ENCODE results near the gene SLC9A1. TPM values are rescaled to one million over a fixed set of nuclear protein-coding genes. Genes with fewer than 3 reads are reported as not detected.

Gene SLC9A1
- total RNA-seq, 1 donor from 2014 or later = 27.9 TPM

- intact Hi-C loops (cut with micrococcal nuclease) = no loop called here
- H3K4me3 Mint-ChIP-seq = no peak overlapping the region
- no peak overlapping the region for H3K27ac Mint-ChIP-seq
- H3K9me3 Mint-ChIP-seq = no peaks in the 10 kb centered on the region
- no peak for DNase-seq (ENCODE audit: low spot score)
- H3K27me3 Mint-ChIP-seq (ENCODE audit: insufficient read depth) = peaks cover 4% of the 10 kb centered on the region
- no peaks in the 10 kb centered on the region for H3K36me3 Mint-ChIP-seq (ENCODE audit: low read depth)
- H3K4me1 Mint-ChIP-seq (ENCODE audit: low read depth) = no peaks in the 10 kb centered on the region
Measured at GRCh38 chr1:27058966-27059669, 95.8 kb downstream of the SLC9A1 start.

- no peak overlapping the region for H3K4me3 Mint-ChIP-seq
- no peaks in the 10 kb centered on the region for H3K4me1 Mint-ChIP-seq (ENCODE audit: low read depth)
- intact Hi-C loops (cut with micrococcal nuclease) = no loop called here
- no peaks in the 10 kb centered on the region for H3K9me3 Mint-ChIP-seq
- H3K36me3 Mint-ChIP-seq (ENCODE audit: low read depth) = no peaks in the 10 kb centered on the region
- DNase-seq (ENCODE audit: low spot score) = no peak
- no peak overlapping the region for H3K27ac Mint-ChIP-seq
- peaks cover 4% of the 10 kb centered on the region for H3K27me3 Mint-ChIP-seq (ENCODE audit: insufficient read depth)
Measured at GRCh38 chr1:27057801-27058625, 96.9 kb downstream of the SLC9A1 start.

- Mint-ChIP-seq H3K4me1 (ENCODE audit: low read depth) (no peaks in the 10 kb centered on the region), H3K9me3 (no peaks in the 10 kb centered on the region), H3K36me3 (ENCODE audit: low read depth) (no peaks in the 10 kb centered on the region), H3K27me3 (ENCODE audit: insufficient read depth) (peaks cover 4% of the 10 kb centered on the region), H3K27ac (no peak overlapping the region), H3K4me3 (no peak overlapping the region)
- no peak for DNase-seq (ENCODE audit: low spot score)
- intact Hi-C loops (cut with micrococcal nuclease) = no loop called here
Measured at GRCh38 chr1:27057389-27057788, 97.5 kb downstream of the SLC9A1 start.

- no peaks in the 10 kb centered on the region for H3K4me1 Mint-ChIP-seq (ENCODE audit: low read depth)
Measured at GRCh38 chr1:27053977-27054753, 100.8 kb downstream of the SLC9A1 start.

GRCh38 chr1:27052527-27052926, 102.4 kb downstream of the SLC9A1 start:
- H3K27ac Mint-ChIP-seq = no peak overlapping the region
- no peaks in the 10 kb centered on the region for H3K36me3 Mint-ChIP-seq (ENCODE audit: low read depth)
- intact Hi-C loops (cut with micrococcal nuclease) = no loop called here
- H3K4me3 Mint-ChIP-seq = no peak overlapping the region
- H3K9me3 Mint-ChIP-seq = no peaks in the 10 kb centered on the region
- no peak for DNase-seq (ENCODE audit: low spot score)
- no peaks in the 10 kb centered on the region for H3K4me1 Mint-ChIP-seq (ENCODE audit: low read depth)
- peaks cover under 1% of the 10 kb centered on the region for H3K27me3 Mint-ChIP-seq (ENCODE audit: insufficient read depth)

More at GRCh38 chr1:27053977-27054753, 100.8 kb downstream of the SLC9A1 start:
- DNase-seq (ENCODE audit: low spot score) = no peak
- Mint-ChIP-seq H3K4me3 (no peak overlapping the region), H3K27ac (no peak overlapping the region), H3K36me3 (ENCODE audit: low read depth) (no peaks in the 10 kb centered on the region), H3K9me3 (no peaks in the 10 kb centered on the region), H3K27me3 (ENCODE audit: insufficient read depth) (peaks cover 4% of the 10 kb centered on the region)
- intact Hi-C loops (cut with micrococcal nuclease) = no loop called here

- H3K27ac Mint-ChIP-seq = no peak overlapping the region
- no peak for DNase-seq (ENCODE audit: low spot score)
- H3K9me3 Mint-ChIP-seq = no peaks in the 10 kb centered on the region
- H3K36me3 Mint-ChIP-seq (ENCODE audit: low read depth) = no peaks in the 10 kb centered on the region
- no peaks in the 10 kb centered on the region for H3K27me3 Mint-ChIP-seq (ENCODE audit: insufficient read depth)
- intact Hi-C loops (cut with micrococcal nuclease) = no loop called here
- H3K4me3 Mint-ChIP-seq = no peak overlapping the region
- peaks cover 13% of the 10 kb centered on the region for H3K4me1 Mint-ChIP-seq (ENCODE audit: low read depth)
Measured at GRCh38 chr1:27049607-27050006, 105.3 kb downstream of the SLC9A1 start.

GRCh38 chr1:27049100-27049499, 105.8 kb downstream of the SLC9A1 start:
- no peak overlapping the region for H3K27ac Mint-ChIP-seq
- H3K36me3 Mint-ChIP-seq (ENCODE audit: low read depth) = no peaks in the 10 kb centered on the region
- no peaks in the 10 kb centered on the region for H3K27me3 Mint-ChIP-seq (ENCODE audit: insufficient read depth)
- no peak overlapping the region for H3K4me3 Mint-ChIP-seq
- intact Hi-C loops (cut with micrococcal nuclease) = no loop called here
- H3K4me1 Mint-ChIP-seq (ENCODE audit: low read depth) = peaks cover 18% of the 10 kb centered on the region
- H3K9me3 Mint-ChIP-seq = no peaks in the 10 kb centered on the region
- no peak for DNase-seq (ENCODE audit: low spot score)

Other genes starting within 250 kb of the SLC9A1 start
- gene NR0B2, start 241.2 kb downstream of the SLC9A1 start, total RNA-seq = not detected in 2 replicates
- 151 and 152 TPM in 2 replicates for gene NUDC, start 233.4 kb downstream of the SLC9A1 start, total RNA-seq
- gene KDF1, start 194.7 kb downstream of the SLC9A1 start, total RNA-seq = not detected in 2 replicates
- 2.0 TPM in 2 replicates for gene TRNP1, start 161.4 kb downstream of the SLC9A1 start, total RNA-seq
- gene TENT5B, start 142.3 kb downstream of the SLC9A1 start, total RNA-seq = not detected in 2 replicates
- gene WDTC1, start 79.5 kb upstream of the SLC9A1 start, total RNA-seq = 18.4 and 20.1 TPM in 2 replicates
- 44.3 and 47.4 TPM in 2 replicates for gene TMEM222, start 167.0 kb upstream of the SLC9A1 start, total RNA-seq
- 24.4 and 26.3 TPM in 2 replicates for gene SYTL1, start 186.9 kb upstream of the SLC9A1 start, total RNA-seq
- 11.2 and 13.7 TPM in 2 replicates for gene MAP3K6, start 211.8 kb upstream of the SLC9A1 start, total RNA-seq
- gene FCN3, start 219.7 kb upstream of the SLC9A1 start, total RNA-seq = not detected in 2 replicates
- gene CD164L2, start 228.2 kb upstream of the SLC9A1 start, total RNA-seq = not detected in 2 replicates
- 3.2 and 4.0 TPM in 2 replicates for gene GPR3, start 237.5 kb upstream of the SLC9A1 start, total RNA-seq